ENCODE results near the gene SOX6. TPM values are rescaled to one million over a fixed set of nuclear protein-coding genes. Genes with fewer than 3 reads are reported as not detected.

SOX6 gene
- total RNA-seq, 1 experiment from 2014 or later: 18.4 TPM

DNA sequence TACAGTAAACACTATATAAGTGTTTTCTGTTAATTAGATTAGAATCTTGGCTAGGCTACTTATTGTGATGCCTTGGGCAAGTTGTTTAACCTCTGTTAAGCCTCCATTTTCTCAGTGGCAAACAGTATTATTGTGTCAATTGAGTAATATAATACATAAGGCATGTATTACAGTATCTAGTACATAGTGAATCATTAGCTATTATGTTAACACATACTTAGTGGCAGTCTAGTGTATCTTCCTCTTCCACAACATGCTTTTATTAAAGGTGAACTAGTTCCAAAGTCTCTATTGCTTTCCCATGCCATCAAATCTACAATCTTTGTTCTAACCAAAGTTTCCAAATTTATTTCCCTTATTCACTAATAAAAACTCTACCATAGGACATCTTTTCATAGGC is 200.9 kb downstream of the SOX6 start:
- CTCF ChIA-PET: no interaction called here
- no peak overlapping the region for H3K27ac Mint-ChIP-seq (ENCODE audit: unreplicated experiment)
- DNase-seq: no peak
- no TSS peak for BruUV-seq (replicated peaks)
- H3K9me3 Mint-ChIP-seq (ENCODE audit: low read depth, unreplicated experiment): no peaks in the 10 kb centered on the region
- H3K4me3 Mint-ChIP-seq (ENCODE audit: low read depth, unreplicated experiment): no peak overlapping the region
- H3K36me3 Mint-ChIP-seq (ENCODE audit: insufficient read depth, unreplicated experiment): no peaks in the 10 kb centered on the region
- intact Hi-C loops (cut with micrococcal nuclease; ENCODE audit: unreplicated experiment): loop anchor here (2.0 to 10.0 kb wide), 4 partner anchors 155 to 452 kb away; no protein-coding TSS in a partner anchor
- H3K4me1 Mint-ChIP-seq (ENCODE audit: low read depth, unreplicated experiment): peaks cover 11% of the 10 kb centered on the region
- H3K27me3 Mint-ChIP-seq (ENCODE audit: unreplicated experiment): no peaks in the 10 kb centered on the region
- TF ChIP-seq, protein P1, sequence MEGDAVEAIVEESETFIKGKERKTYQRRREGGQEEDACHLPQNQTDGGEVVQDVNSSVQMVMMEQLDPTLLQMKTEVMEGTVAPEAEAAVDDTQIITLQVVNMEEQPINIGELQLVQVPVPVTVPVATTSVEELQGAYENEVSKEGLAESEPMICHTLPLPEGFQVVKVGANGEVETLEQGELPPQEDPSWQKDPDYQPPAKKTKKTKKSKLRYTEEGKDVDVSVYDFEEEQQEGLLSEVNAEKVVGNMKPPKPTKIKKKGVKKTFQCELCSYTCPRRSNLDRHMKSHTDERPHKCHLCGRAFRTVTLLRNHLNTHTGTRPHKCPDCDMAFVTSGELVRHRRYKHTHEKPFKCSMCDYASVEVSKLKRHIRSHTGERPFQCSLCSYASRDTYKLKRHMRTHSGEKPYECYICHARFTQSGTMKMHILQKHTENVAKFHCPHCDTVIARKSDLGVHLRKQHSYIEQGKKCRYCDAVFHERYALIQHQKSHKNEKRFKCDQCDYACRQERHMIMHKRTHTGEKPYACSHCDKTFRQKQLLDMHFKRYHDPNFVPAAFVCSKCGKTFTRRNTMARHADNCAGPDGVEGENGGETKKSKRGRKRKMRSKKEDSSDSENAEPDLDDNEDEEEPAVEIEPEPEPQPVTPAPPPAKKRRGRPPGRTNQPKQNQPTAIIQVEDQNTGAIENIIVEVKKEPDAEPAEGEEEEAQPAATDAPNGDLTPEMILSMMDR (IDR thresholded peaks at IDR 0.05; ENCODE audit: unreplicated experiment): no peak

DNA sequence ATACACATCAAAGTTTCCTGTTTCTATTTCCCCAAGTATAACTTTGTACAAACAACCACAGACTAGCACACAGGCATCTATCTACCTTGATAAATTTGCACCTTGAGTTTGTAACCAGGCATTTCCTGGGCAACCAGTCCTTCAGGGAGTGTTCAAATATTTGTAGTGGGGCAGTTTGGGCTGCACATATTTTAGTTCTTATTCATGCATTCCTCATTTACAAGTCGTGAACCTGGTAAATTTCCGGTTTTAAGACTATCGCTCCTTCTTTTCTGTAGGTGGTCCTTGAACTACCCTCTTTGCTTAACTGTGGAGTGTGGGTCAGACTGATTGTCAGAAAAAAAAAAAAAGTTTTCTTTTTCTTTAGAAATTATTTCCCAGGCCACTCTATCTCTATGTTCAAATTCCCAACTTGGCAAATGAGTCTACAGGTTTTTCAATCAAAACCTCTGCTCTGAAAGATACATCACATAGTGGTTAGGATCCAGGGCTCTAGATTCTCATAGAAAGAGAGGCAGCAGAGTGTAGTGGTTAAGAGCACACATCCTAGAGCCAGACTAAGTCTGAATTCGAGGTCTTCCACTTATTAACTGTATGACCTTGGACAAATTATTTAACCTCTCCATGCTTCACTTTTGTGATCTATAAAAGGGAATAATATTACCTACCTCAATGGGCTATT is 201.5 kb downstream of the SOX6 start:
- CTCF ChIA-PET: no interaction called here
- no TSS peak for BruUV-seq (replicated peaks)
- DNase-seq: peak; percentile 69

DNA sequence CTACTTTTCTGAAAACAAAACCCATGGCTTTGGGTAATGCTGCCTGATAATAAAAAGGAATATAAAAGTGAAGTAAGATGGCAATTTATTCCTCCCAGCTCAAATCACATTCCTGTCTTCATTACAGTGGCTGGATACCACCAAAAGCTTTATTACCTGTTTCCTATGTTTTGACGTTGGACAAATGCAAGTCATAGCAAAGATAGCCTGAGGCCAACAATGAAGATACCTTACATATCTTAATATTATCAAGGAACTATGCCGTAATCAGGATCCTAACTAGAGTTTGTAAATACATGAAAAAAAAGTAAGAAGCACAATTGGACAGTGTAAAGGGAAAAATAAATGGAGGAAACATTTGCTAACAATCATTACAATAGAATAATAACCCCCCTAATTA is 202.4 kb downstream of the SOX6 start:
- Mint-ChIP-seq H3K27ac (ENCODE audit: unreplicated experiment) (no peak overlapping the region), H3K27me3 (ENCODE audit: unreplicated experiment) (no peaks in the 10 kb centered on the region), H3K9me3 (ENCODE audit: low read depth, unreplicated experiment) (no peaks in the 10 kb centered on the region), H3K4me1 (ENCODE audit: low read depth, unreplicated experiment) (peaks cover 22% of the 10 kb centered on the region), H3K4me3 (ENCODE audit: low read depth, unreplicated experiment) (peak overlapping the region; percentile 4), H3K36me3 (ENCODE audit: insufficient read depth, unreplicated experiment) (no peaks in the 10 kb centered on the region)
- intact Hi-C loops (cut with micrococcal nuclease; ENCODE audit: unreplicated experiment): loop anchor here (2.0 to 10.0 kb wide), 3 partner anchors 153 to 299 kb away; no protein-coding TSS in a partner anchor
- no peak for DNase-seq
- BruUV-seq (replicated peaks): no TSS peak
- CTCF ChIA-PET: no interaction called here
- TF ChIP-seq, protein P1 (IDR thresholded peaks at IDR 0.05; ENCODE audit: unreplicated experiment): no peak

More for the DNA sequence above, 201.5 kb downstream of the SOX6 start:
- no peak overlapping the region for H3K27ac Mint-ChIP-seq (ENCODE audit: unreplicated experiment)
- H3K4me3 Mint-ChIP-seq (ENCODE audit: low read depth, unreplicated experiment): peak overlapping the region; percentile 4
- no peaks in the 10 kb centered on the region for H3K9me3 Mint-ChIP-seq (ENCODE audit: low read depth, unreplicated experiment)
- no peaks in the 10 kb centered on the region for H3K36me3 Mint-ChIP-seq (ENCODE audit: insufficient read depth, unreplicated experiment)
- no peaks in the 10 kb centered on the region for H3K27me3 Mint-ChIP-seq (ENCODE audit: unreplicated experiment)
- H3K4me1 Mint-ChIP-seq (ENCODE audit: low read depth, unreplicated experiment): peaks cover 12% of the 10 kb centered on the region
- intact Hi-C loops (cut with micrococcal nuclease; ENCODE audit: unreplicated experiment): loop anchor here (2.0 to 10.0 kb wide), 4 partner anchors 154 to 452 kb away; no protein-coding TSS in a partner anchor
- TF ChIP-seq, protein P1 (IDR thresholded peaks at IDR 0.05; ENCODE audit: unreplicated experiment): no peak

DNA sequence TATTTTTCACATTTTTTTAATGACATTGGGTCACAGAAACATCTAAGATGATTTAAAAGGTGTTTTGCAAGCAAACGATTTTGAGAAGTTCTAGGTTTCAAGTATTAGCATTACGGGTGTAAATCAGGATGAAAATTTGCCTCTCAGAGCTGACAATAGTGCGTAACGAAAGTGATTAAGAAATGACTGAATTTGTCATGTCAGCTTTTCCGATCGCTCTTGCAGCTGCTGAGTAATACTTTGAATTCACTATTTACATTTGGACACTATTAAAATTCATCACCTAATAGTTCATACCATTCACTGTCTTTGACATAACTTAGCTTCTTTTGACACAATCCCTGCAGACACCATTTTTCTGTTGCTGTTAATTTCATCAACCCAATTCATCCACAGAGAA is 205.2 kb downstream of the SOX6 start:
- H3K4me1 Mint-ChIP-seq (ENCODE audit: low read depth, unreplicated experiment): peaks cover 29% of the 10 kb centered on the region
- H3K27me3 Mint-ChIP-seq (ENCODE audit: unreplicated experiment): no peaks in the 10 kb centered on the region
- H3K9me3 Mint-ChIP-seq (ENCODE audit: low read depth, unreplicated experiment): no peaks in the 10 kb centered on the region
- BruUV-seq (replicated peaks): no TSS peak
- intact Hi-C loops (cut with micrococcal nuclease; ENCODE audit: unreplicated experiment): loop anchor here (10.0 kb wide), 2 partner anchors 186 to 296 kb away; no protein-coding TSS in a partner anchor
- CTCF ChIA-PET: interaction anchor here (0.5 kb wide), 1 partner anchor 1038 kb away, joined by 3 read pairs; no protein-coding TSS in a partner anchor
- H3K27ac Mint-ChIP-seq (ENCODE audit: unreplicated experiment): no peak overlapping the region
- H3K4me3 Mint-ChIP-seq (ENCODE audit: low read depth, unreplicated experiment): no peak overlapping the region
- TF ChIP-seq, protein P1 (IDR thresholded peaks at IDR 0.05; ENCODE audit: unreplicated experiment): no peak
- DNase-seq: no peak
- H3K36me3 Mint-ChIP-seq (ENCODE audit: insufficient read depth, unreplicated experiment): no peaks in the 10 kb centered on the region

Data from Calu3 (cell line).